Measurements from ENCODE around the gene WDR44. TPM values are rescaled to one million over a fixed set of nuclear protein-coding genes. Genes with fewer than 3 reads are reported as not detected.
A peak's percentile ranks its signal among the peaks of the same experiment; 100 is the strongest.
"Not testable (repeated sequence)": the region's sequence is repeated elsewhere in the genome, so short reads cannot be mapped to it uniquely, and the experiment has no call there.

WDR44 gene, protein sequence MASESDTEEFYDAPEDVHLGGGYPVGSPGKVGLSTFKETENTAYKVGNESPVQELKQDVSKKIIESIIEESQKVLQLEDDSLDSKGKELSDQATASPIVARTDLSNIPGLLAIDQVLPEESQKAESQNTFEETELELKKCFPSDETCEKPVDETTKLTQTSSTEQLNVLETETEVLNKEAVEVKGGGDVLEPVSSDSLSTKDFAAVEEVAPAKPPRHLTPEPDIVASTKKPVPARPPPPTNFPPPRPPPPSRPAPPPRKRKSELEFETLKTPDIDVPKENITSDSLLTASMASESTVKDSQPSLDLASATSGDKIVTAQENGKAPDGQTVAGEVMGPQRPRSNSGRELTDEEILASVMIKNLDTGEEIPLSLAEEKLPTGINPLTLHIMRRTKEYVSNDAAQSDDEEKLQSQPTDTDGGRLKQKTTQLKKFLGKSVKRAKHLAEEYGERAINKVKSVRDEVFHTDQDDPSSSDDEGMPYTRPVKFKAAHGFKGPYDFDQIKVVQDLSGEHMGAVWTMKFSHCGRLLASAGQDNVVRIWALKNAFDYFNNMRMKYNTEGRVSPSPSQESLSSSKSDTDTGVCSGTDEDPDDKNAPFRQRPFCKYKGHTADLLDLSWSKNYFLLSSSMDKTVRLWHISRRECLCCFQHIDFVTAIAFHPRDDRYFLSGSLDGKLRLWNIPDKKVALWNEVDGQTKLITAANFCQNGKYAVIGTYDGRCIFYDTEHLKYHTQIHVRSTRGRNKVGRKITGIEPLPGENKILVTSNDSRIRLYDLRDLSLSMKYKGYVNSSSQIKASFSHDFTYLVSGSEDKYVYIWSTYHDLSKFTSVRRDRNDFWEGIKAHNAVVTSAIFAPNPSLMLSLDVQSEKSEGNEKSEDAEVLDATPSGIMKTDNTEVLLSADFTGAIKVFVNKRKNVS
- total RNA-seq = 1 to 10 TPM; 9.2 to 9.7 TPM

DNA sequence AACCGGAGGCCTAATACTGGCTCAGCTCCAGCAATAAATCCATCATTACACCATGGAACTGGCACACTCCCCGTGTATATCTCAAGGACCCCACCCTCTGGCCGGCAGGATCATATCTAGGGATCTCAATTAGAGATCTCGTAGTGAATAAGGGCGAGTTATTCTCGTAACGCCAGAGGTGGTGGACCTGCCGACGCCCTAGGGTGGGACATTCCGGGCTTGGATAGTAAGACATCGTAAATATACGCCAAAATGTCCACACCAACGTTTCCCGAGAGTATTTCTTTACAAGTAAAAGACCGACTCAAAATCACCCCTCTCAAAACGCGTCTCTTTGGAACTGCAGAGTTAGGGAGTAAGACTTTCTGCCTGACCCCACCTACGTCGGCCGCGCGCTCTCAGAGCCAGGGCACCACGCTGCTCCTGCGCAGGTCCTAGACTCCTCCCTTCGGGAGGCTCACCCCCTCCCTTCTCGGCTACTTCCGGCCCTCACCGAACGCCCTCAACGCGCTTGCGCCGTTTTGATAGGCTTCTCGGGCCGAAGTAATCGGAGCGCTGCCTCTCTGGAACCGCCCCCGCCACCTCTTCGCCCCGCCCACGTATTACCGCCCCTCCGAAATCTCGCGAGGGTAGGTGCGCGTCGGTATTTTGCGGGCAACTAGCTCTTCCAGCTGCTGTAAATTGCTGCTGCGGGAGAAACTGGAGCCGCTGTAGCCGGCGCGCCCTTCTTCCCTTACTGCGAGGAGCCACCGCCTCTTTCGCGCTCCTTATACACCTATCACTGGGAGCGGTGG, at the start of gene WDR44:
WDR44 (plus strand) TSS at position 643 of the 794 bp plus-strand sequence. CDS start 398 bp downstream, outside the sequence.
- Mint-ChIP-seq H3K36me3 (no peaks in the 10 kb centered on the region), H3K27me3 (no peaks in the 10 kb centered on the region), H3K27ac (peak within 1 kb of the TSS; percentile 98), H3K4me3 (peak within 1 kb of the TSS; percentile 97), H3K9me3 (no peaks in the 10 kb centered on the region), H3K4me1 (peaks cover 27% of the 10 kb centered on the region)
- DNase-seq = peak; percentile 89

DNA sequence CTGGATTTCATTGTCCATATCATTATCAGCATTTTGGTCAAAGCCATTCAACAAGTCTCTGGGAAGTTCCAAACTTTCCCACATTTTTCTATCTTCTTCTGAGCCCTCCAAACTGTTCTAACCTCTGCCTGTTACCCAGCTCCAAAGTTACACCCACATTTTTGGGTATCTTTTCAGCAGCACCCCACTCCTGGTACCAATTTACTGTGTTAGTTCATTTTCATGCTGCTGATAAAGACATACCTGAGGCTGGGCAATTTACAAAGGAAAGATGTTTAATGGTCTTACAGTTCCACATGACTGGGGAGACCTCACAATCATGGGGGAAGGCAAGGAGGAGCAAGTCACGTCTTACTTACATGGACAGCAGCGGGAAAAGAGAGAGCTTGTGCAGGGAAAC, 40.1 kb upstream of the WDR44 start:
- H3K27me3 Mint-ChIP-seq, H3K4me1 Mint-ChIP-seq, H3K36me3 Mint-ChIP-seq, DNase-seq, H3K27ac Mint-ChIP-seq, H3K4me3 Mint-ChIP-seq: not testable (repeated sequence)
- H3K9me3 Mint-ChIP-seq = peaks cover 14% of the 10 kb centered on the region

DNA sequence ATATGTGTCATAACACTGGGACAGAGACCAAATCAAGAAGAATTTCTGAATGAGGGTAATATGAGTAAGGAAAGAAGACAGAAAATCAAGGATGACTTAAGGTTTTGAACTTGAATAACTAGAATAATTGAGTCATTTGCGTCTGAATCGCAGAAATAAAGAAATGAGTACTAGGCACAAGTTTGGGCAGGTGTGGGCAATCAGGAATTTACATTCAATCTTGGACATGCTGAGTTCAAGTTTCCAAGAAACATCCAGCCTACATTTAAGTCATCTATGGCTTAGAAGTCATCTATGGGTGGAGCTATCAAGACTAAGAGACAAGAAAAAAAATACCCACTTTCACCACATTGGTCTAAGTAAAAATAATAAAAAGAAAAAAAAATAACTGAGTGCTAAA, 30.4 kb upstream of the WDR44 start:
- Mint-ChIP-seq H3K27ac (no peak overlapping the region), H3K4me3 (no peak overlapping the region), H3K36me3 (no peaks in the 10 kb centered on the region), H3K9me3 (no peaks in the 10 kb centered on the region), H3K27me3 (peaks cover 8% of the 10 kb centered on the region), H3K4me1 (no peaks in the 10 kb centered on the region)
- DNase-seq = no peak

DNA sequence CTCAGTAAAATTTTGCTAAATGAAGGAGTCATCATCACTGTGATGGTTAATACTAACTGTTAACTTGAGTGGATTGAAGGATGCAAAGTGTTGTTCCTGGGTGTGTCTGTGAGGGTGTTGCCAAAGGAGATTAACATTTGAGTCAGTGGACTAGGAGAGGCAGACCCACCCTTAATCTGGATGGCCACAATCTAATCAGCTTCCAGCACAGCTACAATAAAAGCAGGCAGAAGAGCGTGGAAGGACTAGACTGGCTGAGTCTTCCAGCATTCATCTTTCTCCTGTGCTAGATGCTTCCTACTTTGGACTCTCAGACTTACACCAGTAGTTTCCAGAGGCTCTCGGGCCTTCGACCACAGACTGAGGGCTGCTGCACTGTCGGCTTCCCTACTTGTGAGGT, 21.3 kb upstream of the WDR44 start:
- no peak overlapping the region for H3K27ac Mint-ChIP-seq
- no peaks in the 10 kb centered on the region for H3K4me1 Mint-ChIP-seq
- H3K27me3 Mint-ChIP-seq = no peaks in the 10 kb centered on the region
- H3K36me3 Mint-ChIP-seq = no peaks in the 10 kb centered on the region
- DNase-seq = no peak
- no peaks in the 10 kb centered on the region for H3K9me3 Mint-ChIP-seq
- no peak overlapping the region for H3K4me3 Mint-ChIP-seq

DNA sequence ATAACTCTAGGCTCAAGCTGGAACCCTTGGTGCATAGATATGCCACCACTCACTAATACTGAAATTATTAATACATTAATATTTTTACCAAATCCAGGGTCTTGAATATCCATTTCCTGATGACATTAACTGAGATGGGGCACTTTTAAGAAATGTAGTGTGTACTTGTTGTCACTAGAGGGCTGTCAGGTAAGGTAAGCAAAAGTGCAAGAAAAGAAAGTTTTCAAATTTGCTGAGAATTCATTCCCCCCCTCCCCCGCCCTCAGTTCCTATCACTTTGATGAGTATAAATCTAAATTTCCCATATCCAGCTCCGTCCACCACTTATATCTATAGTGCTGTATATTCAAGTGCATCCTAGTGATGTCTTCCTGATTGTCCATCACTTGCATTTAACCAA, 20.5 kb upstream of the WDR44 start:
- DNase-seq = no peak
- no peaks in the 10 kb centered on the region for H3K9me3 Mint-ChIP-seq
- H3K27me3 Mint-ChIP-seq = no peaks in the 10 kb centered on the region
- H3K4me1 Mint-ChIP-seq = no peaks in the 10 kb centered on the region
- no peak overlapping the region for H3K27ac Mint-ChIP-seq
- no peak overlapping the region for H3K4me3 Mint-ChIP-seq
- H3K36me3 Mint-ChIP-seq = no peaks in the 10 kb centered on the region

DNA sequence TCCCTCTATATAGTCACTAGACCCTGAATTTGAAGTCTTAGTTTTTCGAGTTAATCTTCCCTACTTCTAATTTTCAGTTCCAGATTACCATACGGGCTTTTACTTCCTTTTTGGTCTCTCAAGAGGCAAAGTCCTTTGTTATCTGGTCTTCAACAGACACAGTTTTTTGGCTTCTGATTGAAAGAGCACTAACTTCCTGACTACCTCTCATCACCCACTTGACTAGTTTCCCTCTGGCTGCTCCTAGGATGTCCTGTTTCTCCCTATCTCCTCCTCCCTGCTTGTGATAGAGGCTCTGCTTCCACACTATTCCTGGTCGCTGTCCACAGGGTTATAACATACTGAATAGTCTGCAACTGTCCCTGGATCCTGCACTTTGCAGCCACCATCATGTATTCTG, 16.7 kb upstream of the WDR44 start:
- Mint-ChIP-seq H3K9me3 (no peaks in the 10 kb centered on the region), H3K27me3 (no peaks in the 10 kb centered on the region), H3K4me1 (no peaks in the 10 kb centered on the region), H3K36me3 (no peaks in the 10 kb centered on the region), H3K27ac (no peak overlapping the region), H3K4me3 (no peak overlapping the region)
- DNase-seq = no peak

DNA sequence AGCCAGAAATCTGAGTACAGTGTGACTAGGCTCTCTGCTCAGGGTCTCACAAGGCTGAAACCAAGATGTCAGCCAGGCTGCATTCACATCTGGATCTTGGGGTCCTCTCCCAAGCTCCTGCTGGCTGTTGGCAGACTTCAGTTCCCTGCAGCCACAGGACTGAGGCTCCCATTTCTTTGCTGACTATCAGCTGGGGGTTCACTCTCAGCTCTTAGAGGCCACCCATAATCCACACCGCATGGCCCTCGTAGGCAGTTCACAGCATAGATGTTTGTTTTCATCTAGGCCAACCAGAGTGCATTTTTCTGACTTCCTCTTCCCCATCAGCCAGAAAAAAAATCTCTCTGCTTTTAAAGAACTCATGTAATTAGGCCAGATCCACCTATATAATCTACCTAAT, 8.2 kb upstream of the WDR44 start:
- Mint-ChIP-seq H3K9me3 (no peaks in the 10 kb centered on the region), H3K4me1 (no peaks in the 10 kb centered on the region), H3K27me3 (no peaks in the 10 kb centered on the region), H3K4me3 (no peak overlapping the region), H3K27ac (no peak overlapping the region), H3K36me3 (no peaks in the 10 kb centered on the region)
- DNase-seq = no peak

DNA sequence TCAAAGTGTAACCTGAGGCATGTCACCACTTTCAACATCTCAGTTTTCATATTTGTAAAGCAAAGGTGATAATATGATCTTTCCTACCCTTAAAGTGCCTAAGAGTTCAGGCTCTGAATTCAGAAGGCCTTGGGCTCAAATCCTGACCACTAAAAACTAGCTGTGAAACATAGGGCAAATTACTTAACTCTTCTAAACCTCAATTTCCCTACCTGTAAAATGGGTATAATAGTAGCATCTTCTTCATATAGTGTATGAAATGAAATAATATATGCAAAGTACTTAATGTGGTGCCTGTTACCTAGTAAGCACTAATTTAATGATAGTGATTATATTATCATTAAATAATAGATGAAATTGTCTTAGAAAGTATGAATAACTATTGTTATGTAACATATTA, 7.0 kb upstream of the WDR44 start:
- no peak overlapping the region for H3K4me3 Mint-ChIP-seq
- no peaks in the 10 kb centered on the region for H3K4me1 Mint-ChIP-seq
- no peaks in the 10 kb centered on the region for H3K27me3 Mint-ChIP-seq
- H3K27ac Mint-ChIP-seq = no peak overlapping the region
- H3K9me3 Mint-ChIP-seq = no peaks in the 10 kb centered on the region
- no peaks in the 10 kb centered on the region for H3K36me3 Mint-ChIP-seq
- DNase-seq = no peak

DNA sequence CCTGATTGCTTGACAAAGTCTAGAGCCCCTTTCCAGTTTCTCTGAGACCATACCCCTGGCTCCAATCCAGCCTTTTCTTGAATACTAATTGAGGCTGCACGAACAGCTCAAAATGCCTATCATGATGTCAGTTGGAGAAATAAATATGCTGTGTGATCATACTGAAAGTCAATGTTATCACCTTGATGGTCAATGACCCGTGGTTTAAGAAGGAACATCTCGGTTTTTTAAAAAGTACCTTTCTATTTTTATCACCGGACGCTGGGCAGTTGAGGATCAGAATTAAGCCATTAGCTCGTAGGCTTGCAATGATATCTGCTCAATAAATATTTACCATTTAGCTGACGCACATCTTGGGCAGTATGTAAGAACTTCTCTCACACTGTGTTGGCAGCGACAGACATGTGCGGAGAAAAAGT, 852 bp upstream of the WDR44 start:
- no peaks in the 10 kb centered on the region for H3K36me3 Mint-ChIP-seq
- peak overlapping the region; percentile 97 for H3K4me3 Mint-ChIP-seq
- DNase-seq = no peak
- H3K27ac Mint-ChIP-seq = peak overlapping the region; percentile 98
- H3K4me1 Mint-ChIP-seq = peaks cover 21% of the 10 kb centered on the region
- H3K27me3 Mint-ChIP-seq = no peaks in the 10 kb centered on the region
- H3K9me3 Mint-ChIP-seq = no peaks in the 10 kb centered on the region

DNA sequence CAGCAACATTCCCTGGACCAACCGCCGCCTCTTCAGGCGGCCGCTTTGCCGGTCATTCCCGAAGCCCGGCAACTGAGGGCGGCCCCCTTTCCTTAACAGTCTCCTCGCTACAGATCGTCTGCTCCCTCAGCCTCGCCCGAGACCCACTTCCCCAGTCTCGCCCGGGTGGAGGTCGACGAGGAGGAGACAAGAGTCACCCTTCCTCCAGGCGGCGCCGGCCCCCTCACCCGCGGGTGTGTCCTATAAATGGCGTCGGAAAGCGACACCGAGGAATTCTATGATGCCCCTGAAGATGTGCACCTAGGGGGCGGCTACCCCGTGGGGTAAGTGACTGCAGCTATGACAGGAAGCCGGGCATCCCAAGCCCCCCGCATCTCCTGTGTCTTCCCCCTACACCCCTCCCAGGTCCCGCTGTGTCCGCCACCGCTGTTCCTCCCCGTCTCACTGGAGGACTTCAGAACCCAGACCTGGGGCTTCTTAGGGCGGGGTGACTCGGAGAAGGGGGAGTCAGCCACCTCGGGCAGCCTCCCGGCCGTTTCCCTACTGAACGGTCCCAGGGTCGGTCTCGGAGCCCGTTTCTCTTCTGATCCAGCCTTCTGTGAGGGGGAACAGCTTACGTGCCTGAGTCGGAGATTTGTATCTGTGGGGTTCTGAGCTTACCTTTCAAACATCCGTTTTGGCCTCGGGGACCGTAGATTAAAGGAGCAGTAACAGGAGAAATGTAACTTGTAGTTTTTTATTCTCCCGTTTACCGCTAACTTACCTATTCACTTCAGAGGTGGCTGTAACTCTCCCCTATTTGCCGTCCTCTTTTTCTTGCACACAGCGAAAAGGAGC, 570 bp downstream of the WDR44 start:
- Mint-ChIP-seq H3K9me3 (no peaks in the 10 kb centered on the region), H3K4me3 (peak overlapping the region; percentile 97), H3K36me3 (no peaks in the 10 kb centered on the region), H3K4me1 (peaks cover 28% of the 10 kb centered on the region), H3K27me3 (no peaks in the 10 kb centered on the region), H3K27ac (peak overlapping the region; percentile 98)
- DNase-seq = peak; percentile 52

DNA sequence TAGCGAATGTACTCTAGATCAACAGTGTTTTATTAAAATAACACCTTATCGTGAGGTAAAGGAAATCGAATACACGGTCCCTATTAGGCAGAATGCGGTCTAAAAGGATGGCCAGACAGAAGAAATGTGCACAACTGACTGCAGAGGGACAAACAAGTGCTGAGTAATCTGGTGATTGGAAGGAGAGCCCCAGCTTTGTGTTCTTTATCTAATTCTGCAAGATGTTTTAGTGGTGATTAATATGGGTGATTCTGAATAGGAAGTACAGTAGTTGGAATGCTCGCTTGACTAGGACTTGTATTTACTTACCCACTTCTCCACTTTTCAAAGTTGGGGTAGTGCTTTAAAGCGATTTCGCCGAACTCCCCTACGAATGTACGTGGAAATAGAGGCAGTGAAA, 1.2 kb downstream of the WDR44 start:
- Mint-ChIP-seq H3K36me3 (no peaks in the 10 kb centered on the region), H3K9me3 (no peaks in the 10 kb centered on the region), H3K27me3 (no peaks in the 10 kb centered on the region), H3K4me1 (peaks cover 28% of the 10 kb centered on the region), H3K4me3 (peak overlapping the region; percentile 97), H3K27ac (peak overlapping the region; percentile 98)
- no peak for DNase-seq

DNA sequence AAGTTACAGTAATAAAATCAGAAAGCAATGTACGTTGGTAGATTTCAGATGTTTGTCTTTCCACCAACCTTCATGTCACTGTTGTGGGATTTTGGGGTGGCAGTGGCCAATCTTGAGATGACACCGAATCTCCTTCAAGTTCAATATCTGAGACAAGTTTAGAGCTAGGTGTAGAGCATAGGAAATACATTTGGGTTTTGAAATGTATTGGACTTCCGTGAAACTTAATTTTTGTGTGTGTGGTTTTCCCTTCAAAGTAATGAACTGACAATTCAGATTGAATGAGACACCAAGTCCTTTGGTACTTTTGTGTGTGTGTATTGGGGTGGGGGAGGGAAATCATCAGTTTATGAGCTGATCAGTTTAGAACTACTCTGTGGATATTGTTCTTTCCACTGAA, 1.8 kb downstream of the WDR44 start:
- peak overlapping the region; percentile 97 for H3K4me3 Mint-ChIP-seq
- no peaks in the 10 kb centered on the region for H3K27me3 Mint-ChIP-seq
- peak overlapping the region; percentile 98 for H3K27ac Mint-ChIP-seq
- no peaks in the 10 kb centered on the region for H3K36me3 Mint-ChIP-seq
- H3K9me3 Mint-ChIP-seq = no peaks in the 10 kb centered on the region
- DNase-seq = no peak
- peaks cover 31% of the 10 kb centered on the region for H3K4me1 Mint-ChIP-seq

DNA sequence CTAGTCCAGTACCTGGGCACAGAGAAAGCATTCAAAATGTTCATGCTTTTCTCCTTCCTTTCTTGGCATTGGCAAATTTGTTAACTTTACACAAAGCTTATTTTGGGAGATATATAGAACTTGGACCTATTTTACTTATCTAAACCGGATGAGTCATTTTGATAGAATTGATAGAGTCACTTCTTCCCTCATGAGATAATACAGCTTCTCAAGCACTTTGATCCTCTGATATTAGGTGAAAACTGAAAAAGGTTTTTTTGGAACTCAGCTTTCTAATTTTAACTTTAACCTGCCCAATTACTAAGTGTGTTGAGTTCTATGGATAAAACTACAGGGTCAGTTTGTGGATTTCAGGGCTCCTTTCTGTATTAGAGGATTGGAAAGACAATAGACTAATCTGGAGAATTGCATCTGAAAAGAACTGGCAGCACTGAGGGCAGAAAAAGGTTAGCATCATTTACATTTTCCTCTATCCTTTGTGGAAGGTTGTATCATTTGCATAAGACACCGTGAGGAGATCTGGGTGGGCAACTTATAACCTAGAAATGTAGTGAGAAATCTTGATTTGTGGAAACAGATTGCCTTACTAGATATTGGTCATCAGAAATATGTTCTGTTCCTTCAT, 2.4 kb downstream of the WDR44 start:
- Mint-ChIP-seq H3K4me1 (peaks cover 35% of the 10 kb centered on the region), H3K27me3 (no peaks in the 10 kb centered on the region), H3K27ac (peak overlapping the region; percentile 98), H3K4me3 (peak overlapping the region; percentile 97), H3K9me3 (no peaks in the 10 kb centered on the region), H3K36me3 (no peaks in the 10 kb centered on the region)
- DNase-seq = no peak

DNA sequence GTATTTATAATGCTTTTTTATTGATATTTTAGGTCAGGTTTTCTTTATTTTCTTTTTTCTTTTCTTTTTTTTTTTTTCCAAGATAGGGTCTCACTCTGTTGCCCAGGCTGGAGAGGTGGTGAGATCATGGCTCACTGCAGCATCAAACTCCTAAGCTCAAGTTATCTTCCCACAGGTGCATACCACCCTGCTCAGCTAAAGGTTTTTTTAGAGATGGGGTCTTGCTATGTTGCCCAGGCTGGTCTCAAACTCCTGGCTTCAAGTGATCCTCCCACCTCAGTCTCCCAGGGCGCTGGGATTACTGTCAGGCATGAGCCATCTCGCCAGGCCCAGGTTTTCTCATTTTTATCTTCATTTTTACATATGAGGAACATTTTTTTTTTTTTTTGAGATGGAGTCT, 3.3 kb downstream of the WDR44 start:
- DNase-seq = no peak
- Mint-ChIP-seq H3K4me3 (no peak overlapping the region), H3K27ac (no peak overlapping the region), H3K36me3 (no peaks in the 10 kb centered on the region), H3K27me3 (no peaks in the 10 kb centered on the region), H3K9me3 (no peaks in the 10 kb centered on the region), H3K4me1 (peaks cover 35% of the 10 kb centered on the region)
